CD4-positive, alpha-beta T cell treated with Interleukin-2 at 100 ng/mL for 4 hours (primary cell): Measurements from ENCODE around the gene PACSIN2.

ENCODE experiments used
- DNase-seq: peaks from one replicate; pipeline ENCODE4 v3.0.0-alpha.2; 2020; ENCODE audit warnings: low spot score

Gene PACSIN2

GRCh38 chr22:42880815-42881214 is 134.1 kb downstream of the PACSIN2 start:
- no peak for DNase-seq

DNA sequence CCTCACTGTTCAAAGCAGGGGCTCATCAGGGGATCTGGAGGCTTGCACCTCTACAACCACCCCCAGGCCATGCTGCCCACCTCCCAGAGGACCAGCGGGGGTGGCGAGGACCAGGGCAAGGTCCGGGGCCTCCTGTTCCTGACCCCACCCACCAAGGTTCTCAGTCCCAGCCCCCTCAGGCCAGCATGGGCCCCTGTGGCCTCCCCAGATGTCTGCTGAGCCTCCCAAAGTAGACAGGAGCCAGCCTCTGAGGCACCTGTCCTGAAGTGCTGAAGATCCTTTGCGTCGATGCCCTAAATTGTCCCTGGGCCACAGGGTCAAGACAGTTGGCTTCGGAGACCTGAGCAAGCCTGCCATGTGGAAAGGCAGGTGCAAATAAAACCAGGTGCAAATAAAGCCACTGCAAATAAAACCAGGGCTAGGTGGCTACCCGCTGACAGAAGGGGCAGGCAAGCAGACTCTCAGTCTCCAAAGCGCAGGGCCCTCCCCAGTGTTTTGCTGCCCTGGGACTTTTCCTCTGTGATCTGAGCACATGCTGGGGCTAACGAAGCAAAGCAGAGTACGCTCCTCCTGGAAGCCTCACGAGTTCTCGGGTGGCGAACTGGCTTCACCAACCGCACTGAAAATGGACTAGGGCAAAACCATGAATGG is 135.5 kb downstream of the PACSIN2 start:
- no peak for DNase-seq

- DNase-seq = no peak
These were observed 136.2 kb downstream of the PACSIN2 start for GRCh38 chr22:42878561-42879305.

DNA sequence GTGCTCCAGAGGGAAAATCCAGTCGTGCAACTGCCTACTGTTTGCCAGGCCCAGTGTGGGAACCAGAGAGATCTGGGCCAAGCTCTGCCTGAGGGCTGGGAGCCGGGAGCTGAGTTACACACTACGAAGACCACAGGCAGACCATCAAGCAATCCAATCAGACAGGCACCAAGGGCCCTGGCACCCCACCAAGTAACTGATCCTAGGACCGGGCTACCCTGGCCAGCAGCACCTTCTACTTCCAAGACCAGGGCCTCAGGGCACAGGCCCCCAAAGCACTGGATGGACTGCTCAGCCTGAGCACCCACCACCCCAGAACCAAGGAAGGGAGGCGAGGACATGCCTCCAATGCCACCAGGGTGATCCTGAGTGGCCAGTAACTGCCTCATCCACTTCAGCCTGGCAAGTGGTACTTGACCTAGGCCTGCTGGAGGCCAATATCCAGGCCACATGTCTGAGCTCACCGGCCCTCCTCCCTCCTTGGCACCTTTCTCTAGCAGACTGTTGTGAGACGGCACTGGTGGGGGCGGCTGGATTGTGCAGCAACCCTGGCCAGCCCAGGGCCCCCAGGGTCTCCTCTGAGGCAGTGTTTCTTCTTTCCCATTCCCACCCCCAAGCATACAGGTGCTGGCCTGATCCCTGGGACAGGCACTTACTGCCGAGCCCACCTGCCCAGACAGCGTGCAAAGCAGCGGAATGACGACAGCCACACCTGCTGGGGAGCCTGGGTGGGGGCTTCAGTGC is 137.2 kb downstream of the PACSIN2 start:
- DNase-seq = no peak

DNA sequence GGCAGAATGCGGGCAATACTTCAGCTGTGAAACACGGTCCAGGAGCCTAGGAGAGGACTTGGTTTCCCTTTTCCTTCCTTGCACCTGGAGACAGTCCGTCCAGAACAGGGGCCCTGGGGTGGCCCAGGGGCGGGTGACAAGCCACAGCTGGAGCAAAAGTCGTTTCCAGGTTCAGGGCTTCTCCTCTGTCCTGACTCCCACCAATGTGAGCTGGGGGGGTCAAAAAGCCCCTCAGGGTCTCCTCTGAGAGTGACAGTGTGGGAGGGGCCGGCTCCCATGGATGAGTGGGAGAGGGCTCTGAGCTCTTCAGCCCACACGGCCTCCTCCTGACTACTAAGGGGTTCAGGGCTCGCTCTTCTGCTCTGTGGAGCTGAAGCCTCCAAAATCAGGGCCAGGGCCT is 137.8 kb downstream of the PACSIN2 start:
- no peak for DNase-seq

DNA sequence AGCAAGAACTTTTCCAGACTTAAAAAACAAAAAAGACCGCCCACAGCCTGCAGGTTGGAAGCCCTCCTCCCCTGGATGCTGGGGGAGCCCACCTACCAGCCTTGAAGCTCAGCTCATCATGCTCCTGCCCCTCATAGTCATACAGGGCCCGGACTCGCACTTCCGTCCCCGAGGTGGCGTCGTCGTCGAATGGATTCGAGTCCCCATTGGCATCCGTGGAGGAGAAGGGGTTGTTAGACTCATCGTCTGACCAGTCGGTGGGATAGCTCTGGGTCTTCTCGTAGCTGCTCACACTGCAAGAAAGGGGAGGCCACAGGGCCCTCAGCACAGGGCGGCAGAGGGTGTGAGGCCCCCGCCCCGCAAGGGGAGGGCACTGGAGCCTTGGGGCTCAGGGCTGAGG is 138.9 kb downstream of the PACSIN2 start:
- no peak for DNase-seq

- no peak for DNase-seq
These were observed 140.9 kb downstream of the PACSIN2 start for GRCh38 chr22:42874010-42874409.

GRCh38 chr22:42873356-42873755 is 141.6 kb downstream of the PACSIN2 start:
- DNase-seq = no peak

GRCh38 chr22:42872821-42873220 is 142.1 kb downstream of the PACSIN2 start:
- no peak for DNase-seq

DNA sequence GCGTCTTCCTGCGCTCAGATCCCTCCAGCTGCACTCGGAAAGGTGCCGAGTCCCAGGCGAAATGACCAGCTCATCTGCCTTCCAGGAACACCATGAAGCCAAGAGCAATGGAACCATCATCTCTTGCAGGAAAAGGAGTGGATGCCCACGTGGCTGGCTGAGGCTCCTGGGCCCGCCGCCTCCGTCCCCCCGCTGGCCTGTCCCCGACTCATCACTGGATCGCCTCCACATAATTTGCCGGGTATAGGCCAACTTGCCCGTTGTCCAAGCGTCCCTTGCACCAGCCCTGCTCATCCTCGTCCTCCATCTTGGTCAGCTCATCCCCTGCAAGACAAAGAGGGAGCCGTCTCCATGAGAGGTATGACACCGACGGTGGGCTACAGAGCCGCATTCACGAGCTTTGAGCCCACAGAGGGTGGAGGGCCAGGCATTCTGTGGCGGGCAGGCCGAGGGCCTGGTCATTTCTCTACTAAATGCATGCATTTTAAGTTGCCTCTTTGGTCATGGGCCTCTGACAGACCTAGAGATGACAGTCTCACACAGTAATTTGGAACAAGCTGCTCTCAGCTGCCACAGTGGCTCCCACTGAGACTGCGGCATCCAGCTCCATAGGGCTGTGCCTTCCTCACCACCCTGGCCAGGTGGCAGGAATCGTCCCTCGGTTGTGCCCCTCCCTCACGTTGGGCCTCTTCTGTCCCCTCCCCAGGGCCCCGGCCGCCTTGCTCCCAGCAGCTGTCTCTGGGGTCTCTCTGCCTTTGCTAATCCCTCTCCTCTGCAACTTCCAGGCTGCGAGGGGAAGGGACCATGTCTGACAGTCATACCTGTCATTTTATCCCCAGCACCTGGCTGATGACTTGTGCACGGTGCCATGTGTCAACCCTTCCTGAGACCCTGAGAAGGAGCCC is 143.6 kb downstream of the PACSIN2 start:
- no peak for DNase-seq

DNA sequence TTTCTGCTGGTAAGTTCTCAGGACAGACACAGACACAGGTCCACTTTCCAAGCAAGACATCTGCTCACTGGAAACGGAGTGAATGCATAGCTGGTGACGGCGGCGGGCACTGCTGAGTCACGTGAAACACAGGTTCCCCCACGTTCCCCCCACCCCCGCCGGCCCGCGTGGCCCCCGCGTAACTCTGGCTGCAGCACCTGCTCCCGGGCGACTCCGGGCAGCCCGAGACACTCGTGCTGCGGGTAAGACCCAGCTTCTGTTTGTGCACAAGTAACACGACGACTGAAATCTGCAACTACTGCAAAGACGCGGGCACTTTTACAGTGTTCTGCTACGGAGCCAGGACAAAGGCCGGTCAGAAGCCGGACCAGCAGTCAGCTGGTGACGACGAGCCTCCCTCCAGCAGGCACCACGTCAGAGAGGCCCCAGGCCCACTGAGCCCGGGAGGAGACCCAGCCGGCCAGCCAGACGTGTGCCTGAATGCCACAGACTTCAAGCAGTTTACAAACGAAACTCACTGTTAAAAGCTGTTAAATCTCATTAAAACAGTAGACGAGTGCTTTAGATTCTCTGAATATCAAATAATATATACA is 145.0 kb downstream of the PACSIN2 start:
- DNase-seq = no peak

DNA sequence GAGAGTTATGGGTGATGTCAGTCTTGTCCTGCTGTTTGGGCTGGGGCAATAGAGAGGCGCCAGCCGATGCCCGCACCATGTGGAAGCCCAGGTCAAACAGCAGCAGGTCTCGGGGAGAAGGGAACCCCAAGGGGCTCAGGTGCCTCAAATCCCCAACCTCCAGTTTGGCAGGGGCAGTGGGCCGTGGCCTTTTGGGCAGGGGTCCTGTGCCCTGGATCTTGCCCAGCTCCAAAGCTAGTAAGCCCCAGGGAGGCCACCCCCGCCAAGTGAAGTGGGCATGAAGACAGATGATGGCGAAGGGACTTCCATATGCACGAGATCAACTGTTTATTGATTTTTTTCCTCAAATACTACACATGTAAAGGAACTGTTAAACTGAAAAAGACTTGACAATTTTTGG is 145.5 kb downstream of the PACSIN2 start:
- no peak for DNase-seq

DNA sequence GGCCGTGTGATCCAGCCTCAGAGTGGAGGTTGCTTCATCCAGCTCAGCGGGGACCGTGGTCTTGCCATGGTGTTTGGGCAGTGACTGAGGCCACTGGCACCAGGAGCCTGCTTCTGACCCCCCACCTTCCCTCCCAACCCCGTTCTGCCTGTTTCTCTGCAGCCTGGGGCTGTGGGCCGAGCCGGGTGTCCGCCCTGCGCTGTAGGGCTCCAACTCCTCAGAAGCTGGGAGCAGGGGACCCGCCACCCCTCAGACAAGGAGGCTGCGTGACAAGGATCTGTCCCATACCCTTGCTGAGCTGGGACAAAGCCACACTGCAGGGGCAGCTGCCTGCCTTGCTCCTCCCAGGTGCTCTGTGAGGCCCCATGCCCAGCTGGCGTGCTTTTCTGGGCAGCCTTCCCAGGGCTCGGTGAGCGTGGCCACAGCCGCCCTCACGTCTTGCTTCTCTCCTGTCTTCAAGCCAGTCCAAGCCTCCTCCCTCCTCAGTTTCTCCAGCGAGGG is 146.1 kb downstream of the PACSIN2 start:
- no peak for DNase-seq

- no peak for DNase-seq
These were observed 148.8 kb downstream of the PACSIN2 start for GRCh38 chr22:42866100-42866499.

GRCh38 chr22:42865536-42865935 is 149.4 kb downstream of the PACSIN2 start:
- DNase-seq = no peak

GRCh38 chr22:42863349-42863961 is 151.5 kb downstream of the PACSIN2 start:
- peak; percentile 15 for DNase-seq

- no peak for DNase-seq
These were observed 152.8 kb downstream of the PACSIN2 start for GRCh38 chr22:42862045-42862734.

DNA sequence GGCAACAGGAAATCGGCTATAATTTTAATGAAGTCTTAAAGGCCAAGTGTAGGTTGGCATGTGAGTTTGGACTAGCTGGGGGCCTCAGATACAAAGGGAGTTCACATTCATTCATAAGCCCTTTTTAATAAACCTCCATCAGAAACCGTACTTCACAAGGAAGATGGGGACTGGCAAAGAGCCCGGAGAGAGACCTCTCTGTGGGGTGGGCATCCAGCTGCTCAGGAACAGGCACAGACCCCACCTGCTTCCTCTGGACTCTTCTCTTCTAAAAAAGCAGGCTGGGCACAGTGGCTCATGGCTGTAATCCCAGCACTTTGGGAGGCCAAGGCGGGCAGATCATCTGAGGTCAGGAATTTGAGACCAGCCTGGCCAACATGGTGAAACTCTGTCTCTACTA is 154.0 kb downstream of the PACSIN2 start:
- no peak for DNase-seq

- DNase-seq = no peak
These were observed 157.0 kb downstream of the PACSIN2 start for GRCh38 chr22:42857845-42858481.
